CD4-positive, CD25-positive, alpha-beta regulatory T cell (primary cell): ENCODE results near the gene NOA1. TPM values are rescaled to one million over a fixed set of nuclear protein-coding genes. Genes with fewer than 3 reads are reported as not detected.
"Not testable (repeated sequence)": the region's sequence is repeated elsewhere in the genome, so short reads cannot be mapped to it uniquely, and the experiment has no call there.

Source experiments
- ATAC-seq, 2 donors: fragments of 150-1000 bp; cut with Tn5 transposase; one replicate each; pipeline ENCODE4 v1.10.0; 2021; ENCODE audit warnings: low read depth in 2 of 2, moderate number of reproducible peaks in 2 of 2, moderate library complexity in 1 of 2
- DNase-seq, 3 donors: peaks; one replicate each; pipeline versions ENCODE4 v3.0.0 to v3.0.0-alpha.2; 2012 to 2022; ENCODE audit warnings: mixed read lengths in 1 of 3
- H3K27ac ChIP-seq: one replicate; pipeline ENCODE4 v1.7.0; 2013; ENCODE audit warnings: mild to moderate bottlenecking, low read length; ENCODE audit not compliant: insufficient read depth, poor library complexity, severe bottlenecking
- H3K27me3 ChIP-seq: one replicate; pipeline ENCODE4 v1.7.0; 2013; ENCODE audit warnings: low read length; ENCODE audit not compliant: control insufficient read depth, insufficient read depth
- H3K36me3 ChIP-seq: one replicate; pipeline ENCODE4 v1.7.0; 2013; ENCODE audit warnings: mild to moderate bottlenecking, low read length, moderate library complexity; ENCODE audit not compliant: control insufficient read depth, insufficient read depth
- H3K4me1 ChIP-seq: 2 replicates; pipeline ENCODE4 v1.7.0; 2013; ENCODE audit warnings: mild to moderate bottlenecking, low read length; ENCODE audit not compliant: insufficient read depth, control insufficient read depth, poor library complexity, severe bottlenecking
- H3K4me3 ChIP-seq: one replicate; pipeline ENCODE4 v1.7.0; 2013; ENCODE audit warnings: low read depth, mild to moderate bottlenecking, low read length, moderate library complexity
- H3K9me3 ChIP-seq, 2 experiments: 1 replicate in 1 of 2; 2 replicates in 1 of 2; pipeline ENCODE4 v1.7.0; 2013; ENCODE audit warnings: low read length in 2 of 2, mild to moderate bottlenecking in 1 of 2, moderate library complexity in 1 of 2; ENCODE audit not compliant: control insufficient read depth in 2 of 2
- H3K27ac Mint-ChIP-seq, 3 donors: one replicate each; pipeline ENCODE4 v1.8.0; 2020 to 2022; ENCODE audit warnings: mild to moderate bottlenecking in 3 of 3, mixed read lengths in 3 of 3, moderate library complexity in 2 of 3
- H3K27me3 Mint-ChIP-seq: one replicate; pipeline ENCODE4 v1.8.0; 2022; ENCODE audit warnings: mild to moderate bottlenecking, mixed read lengths
- H3K36me3 Mint-ChIP-seq: one replicate; pipeline ENCODE4 v1.8.0; 2020; ENCODE audit warnings: mixed read lengths
- H3K4me1 Mint-ChIP-seq, 4 donors: one replicate each; pipeline ENCODE4 v1.8.0; 2020 to 2022; ENCODE audit warnings: mixed read lengths in 4 of 4, mild to moderate bottlenecking in 1 of 4
- H3K4me3 Mint-ChIP-seq, 4 donors: one replicate each; pipeline ENCODE4 v1.8.0; 2020 to 2022; ENCODE audit warnings: mild to moderate bottlenecking in 4 of 4, mixed read lengths in 4 of 4, moderate library complexity in 3 of 4
- H3K9me3 Mint-ChIP-seq, 7 donors: one replicate each; pipeline ENCODE4 v1.8.0; 2020 to 2022; ENCODE audit warnings: mixed read lengths in 7 of 7, mild to moderate bottlenecking in 3 of 7, moderate library complexity in 2 of 7
- polyA plus RNA-seq, 4 donors: library from polyadenylated mRNA; unstranded; fragments of 300-500 nt; fragmentation: Illumina TruSeq; gene quantifications; one replicate each; pipeline ENCODE4 v1.2.3, GENCODE V29; 2021
- total RNA-seq: library from RNA; stranded (reverse); gene quantifications from one replicate; pipeline ENCODE4 v1.2.3, GENCODE V29; 2022

NOA1 gene
- total and polyA plus RNA-seq, 5 donors from 2014 or later, result 19.7 to 27.7 (median 27.4) TPM

DNA sequence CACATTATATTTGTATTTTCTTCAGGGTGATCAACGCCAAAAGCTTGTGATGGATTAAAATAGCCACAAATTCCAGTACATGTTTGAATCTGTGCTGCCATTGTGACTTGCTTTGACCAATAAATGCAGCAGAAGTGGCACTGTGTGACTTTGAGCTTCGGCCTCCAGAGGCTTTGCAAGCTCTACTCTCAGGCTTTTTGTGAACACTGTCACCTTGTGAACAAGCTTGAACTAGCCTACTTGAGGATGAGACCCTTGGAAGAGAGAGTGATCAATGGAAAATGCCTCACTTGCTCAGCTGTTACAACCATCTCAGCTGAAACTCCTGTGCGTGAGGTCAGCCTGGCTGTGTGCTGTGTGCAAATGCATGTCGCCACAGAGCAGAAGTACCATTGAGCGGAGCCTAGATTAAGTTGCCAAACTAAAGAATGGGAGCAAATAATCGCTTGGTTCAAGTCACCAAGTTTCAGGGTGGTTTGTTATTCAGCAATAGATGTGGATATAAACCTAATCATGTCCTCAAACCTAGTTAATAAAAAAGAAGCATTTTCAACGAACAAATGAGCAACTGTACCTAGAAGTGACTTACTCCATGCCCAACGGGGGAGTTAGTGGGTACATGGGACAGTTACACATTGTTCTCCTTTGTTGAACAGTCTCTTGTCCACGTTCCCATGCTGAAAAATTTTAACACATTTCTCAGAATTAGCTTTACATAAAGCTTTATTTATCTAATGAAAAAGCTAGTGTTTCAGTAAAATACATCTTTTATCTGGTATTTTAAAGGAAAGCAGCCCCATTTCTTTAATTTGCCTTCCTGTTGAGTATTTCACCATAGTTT is 23.5 kb downstream of the NOA1 start:
- H3K4me3 ChIP-seq, result no peak overlapping the region
- H3K27me3 ChIP-seq, result no peaks in the 10 kb centered on the region

DNA sequence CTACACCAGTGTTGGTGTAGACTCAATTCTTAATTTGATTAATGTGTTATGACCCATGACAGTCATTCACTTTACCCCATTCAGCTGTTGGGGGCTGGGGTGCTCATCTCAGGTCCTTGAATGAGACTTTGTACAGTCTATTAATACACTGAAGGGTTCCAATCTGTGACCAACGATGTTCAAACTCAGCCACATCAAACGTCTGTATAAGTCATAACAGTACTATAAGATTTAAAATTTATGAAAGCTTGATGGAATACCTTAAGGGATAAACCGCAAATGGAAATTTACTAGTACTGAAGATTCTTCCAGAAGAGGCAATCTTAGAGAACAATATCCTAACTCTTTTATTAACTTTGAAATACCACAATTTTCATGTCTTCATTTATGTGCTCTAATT is 36.0 kb downstream of the NOA1 start:
- H3K4me1 ChIP-seq, result no peaks in the 10 kb centered on the region
- Mint-ChIP-seq H3K4me1 (peaks cover 0 to 9% (median 3%) of the 10 kb centered on the region in 4 donors), H3K9me3 (no peaks in the 10 kb centered on the region), H3K27me3 (no peaks in the 10 kb centered on the region), H3K4me3 (no peak overlapping the region), H3K27ac (no peak overlapping the region), H3K36me3 (peaks cover 15% of the 10 kb centered on the region)
- H3K27ac ChIP-seq, result no peak overlapping the region
- H3K36me3 ChIP-seq, result peaks cover 17% of the 10 kb centered on the region
- DNase-seq (no peak), ATAC-seq (no peak)
- no peaks in the 10 kb centered on the region for H3K9me3 ChIP-seq
- H3K4me3 ChIP-seq, result no peak overlapping the region
- H3K27me3 ChIP-seq, result no peaks in the 10 kb centered on the region

More for the DNA sequence above, 23.5 kb downstream of the NOA1 start:
- ATAC-seq (no peak), DNase-seq (no peak)
- no peaks in the 10 kb centered on the region for H3K4me1 ChIP-seq
- Mint-ChIP-seq H3K27ac (no peak overlapping the region), H3K4me1 (no peaks in the 10 kb centered on the region), H3K9me3 (no peaks in the 10 kb centered on the region), H3K27me3 (no peaks in the 10 kb centered on the region), H3K4me3 (no peak overlapping the region), H3K36me3 (no peaks in the 10 kb centered on the region)
- H3K36me3 ChIP-seq, result no peaks in the 10 kb centered on the region
- no peaks in the 10 kb centered on the region for H3K9me3 ChIP-seq
- no peak overlapping the region for H3K27ac ChIP-seq

DNA sequence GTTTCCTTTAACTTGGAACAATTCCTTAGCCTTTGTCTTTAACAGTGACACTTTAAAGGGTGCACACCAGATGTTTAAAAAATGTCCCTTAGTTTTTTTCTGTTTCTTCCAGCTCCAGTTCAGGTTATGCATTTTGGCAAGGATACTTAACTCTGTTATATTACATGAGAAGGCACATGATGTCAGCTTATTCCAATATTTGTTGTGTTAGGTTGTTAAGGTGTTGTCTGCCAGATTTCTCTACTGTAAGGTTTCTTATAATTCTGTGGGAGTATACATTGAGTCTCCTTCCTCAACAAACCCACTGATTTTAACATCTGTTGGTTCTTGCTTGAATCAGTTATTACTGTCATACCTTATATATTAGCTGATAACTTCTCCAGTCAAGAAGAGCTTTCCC is 36.4 kb downstream of the NOA1 start:
- Histone ChIP-seq H3K27ac (no peak overlapping the region), H3K27me3 (no peaks in the 10 kb centered on the region), H3K4me3 (no peak overlapping the region), H3K4me1 (no peaks in the 10 kb centered on the region), H3K9me3 (no peaks in the 10 kb centered on the region), H3K36me3 (peaks cover 18% of the 10 kb centered on the region)
- Mint-ChIP-seq H3K9me3 (no peaks in the 10 kb centered on the region), H3K27ac (no peak overlapping the region), H3K4me3 (no peak overlapping the region), H3K4me1 (peaks cover 0 to 9% (median 3%) of the 10 kb centered on the region in 4 donors), H3K36me3 (peaks cover 15% of the 10 kb centered on the region), H3K27me3 (no peaks in the 10 kb centered on the region)
- DNase-seq, result no peak
- no peak for ATAC-seq

DNA sequence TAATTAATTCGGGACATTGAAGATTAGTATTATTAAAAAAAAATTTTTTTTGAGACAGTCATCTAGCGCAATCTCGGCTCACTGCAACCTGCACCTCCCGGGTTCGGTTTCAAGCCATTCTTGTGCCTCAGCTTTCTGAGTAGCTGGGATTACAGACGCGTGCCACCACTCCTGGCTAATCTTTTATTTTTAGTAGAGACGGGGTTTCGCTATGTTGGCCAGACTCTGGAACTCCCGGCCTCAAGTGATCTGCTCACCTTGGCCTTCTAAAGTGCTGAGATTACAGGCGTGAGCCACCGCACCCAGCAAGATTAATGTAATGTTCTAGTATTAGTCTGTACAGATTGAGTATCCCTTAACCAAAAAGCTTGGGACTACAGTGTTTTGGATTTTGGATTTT is 37.0 kb downstream of the NOA1 start:
- H3K4me3 Mint-ChIP-seq, result no peak overlapping the region
- Histone ChIP-seq H3K4me1 (no peaks in the 10 kb centered on the region), H3K9me3 (no peaks in the 10 kb centered on the region)

DNA sequence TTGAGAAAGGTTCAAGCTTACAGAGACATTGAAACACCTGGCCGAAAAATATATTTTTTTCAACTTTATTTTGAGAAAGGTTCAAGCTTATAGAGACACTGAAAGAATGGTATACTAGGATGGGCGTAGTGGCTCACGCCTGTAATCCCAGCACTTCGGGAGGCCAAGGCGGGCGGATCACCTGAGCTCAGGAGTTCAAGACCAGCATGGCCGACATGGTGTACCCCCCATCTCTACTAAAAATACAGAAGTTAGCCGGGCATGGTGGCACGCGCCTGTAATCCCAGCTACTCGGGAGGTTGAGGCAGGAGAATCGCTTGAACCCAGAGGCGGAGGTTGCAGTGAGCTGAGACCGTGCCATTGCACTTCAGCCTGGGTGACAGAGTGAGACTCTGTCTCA is 37.6 kb downstream of the NOA1 start:
- not testable (repeated sequence) for H3K4me3 Mint-ChIP-seq, H3K27ac Mint-ChIP-seq, ATAC-seq, H3K4me1 Mint-ChIP-seq, H3K27me3 ChIP-seq, DNase-seq, H3K9me3 ChIP-seq, H3K27ac ChIP-seq, H3K4me1 ChIP-seq, H3K27me3 Mint-ChIP-seq, H3K4me3 ChIP-seq, H3K9me3 Mint-ChIP-seq
- H3K36me3 Mint-ChIP-seq, result peaks cover 20% of the 10 kb centered on the region
- H3K36me3 ChIP-seq, result peaks cover 18% of the 10 kb centered on the region

More for the DNA sequence above, 37.0 kb downstream of the NOA1 start:
- Mint-ChIP-seq H3K27me3 (no peaks in the 10 kb centered on the region), H3K9me3 (no peaks in the 10 kb centered on the region), H3K4me1 (peaks cover 2 to 9% (median 5%) of the 10 kb centered on the region in 4 donors), H3K27ac (no peak overlapping the region), H3K36me3 (peaks cover 16% of the 10 kb centered on the region)
- Histone ChIP-seq H3K27me3 (no peaks in the 10 kb centered on the region), H3K4me3 (no peak overlapping the region), H3K36me3 (peaks cover 18% of the 10 kb centered on the region), H3K27ac (no peak overlapping the region)
- DNase-seq (no peak), ATAC-seq (no peak)

DNA sequence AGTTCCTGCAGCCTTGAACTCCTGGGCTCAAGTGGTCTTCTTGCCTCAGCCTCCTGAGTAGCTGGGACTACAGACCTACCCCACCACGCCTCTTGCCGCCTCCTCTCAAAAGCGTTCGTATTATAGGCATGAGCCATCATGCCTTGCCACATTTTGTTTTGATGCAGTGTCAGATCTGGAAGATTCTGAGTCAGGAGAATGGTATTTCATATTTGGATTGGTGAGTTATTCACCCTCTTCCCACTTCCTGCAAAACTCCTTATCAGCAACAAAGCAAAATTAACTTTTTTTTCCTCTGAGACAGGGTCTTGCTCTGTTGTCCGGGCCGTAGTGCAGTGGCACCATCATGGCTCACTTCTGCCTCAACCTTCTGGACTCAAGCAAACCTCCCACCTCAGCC is 40.1 kb downstream of the NOA1 start:
- Histone ChIP-seq H3K27me3 (no peaks in the 10 kb centered on the region), H3K27ac (no peak overlapping the region), H3K9me3 (no peaks in the 10 kb centered on the region), H3K4me1 (no peaks in the 10 kb centered on the region), H3K36me3 (peaks cover 26% of the 10 kb centered on the region), H3K4me3 (no peak overlapping the region)
- DNase-seq (no peak), ATAC-seq (no peak)
- peak overlapping the region in 1 of 3 donors; percentile 43 for H3K27ac Mint-ChIP-seq
- no peaks in the 10 kb centered on the region for H3K27me3 Mint-ChIP-seq
- no peak overlapping the region for H3K4me3 Mint-ChIP-seq
- H3K36me3 Mint-ChIP-seq, result peaks cover 29% of the 10 kb centered on the region
- peaks cover 15 to 22% (median 19%) of the 10 kb centered on the region in 4 donors for H3K4me1 Mint-ChIP-seq
- no peaks in the 10 kb centered on the region for H3K9me3 Mint-ChIP-seq

DNA sequence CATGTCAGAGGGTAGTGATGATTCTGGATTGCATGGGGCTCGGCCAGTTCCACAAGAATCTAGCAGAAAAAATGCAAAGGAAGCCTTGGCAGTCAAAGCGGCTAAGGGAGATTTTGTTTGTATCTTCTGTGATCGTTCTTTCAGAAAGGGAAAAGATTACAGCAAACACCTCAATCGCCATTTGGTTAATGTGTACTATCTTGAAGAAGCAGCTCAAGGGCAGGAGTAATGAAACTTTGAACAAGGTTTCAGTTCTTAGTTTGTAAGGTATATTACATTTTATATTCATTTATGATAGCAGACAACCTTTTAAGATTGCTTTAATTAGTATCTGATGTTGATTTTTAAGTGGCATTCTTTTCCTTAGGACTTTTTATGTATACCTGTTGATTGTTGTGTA is 45.5 kb downstream of the NOA1 start:
- Mint-ChIP-seq H3K27me3 (no peaks in the 10 kb centered on the region), H3K36me3 (peaks cover 41% of the 10 kb centered on the region), H3K9me3 (peaks cover 0 to 1% (median 0%) of the 10 kb centered on the region in 7 donors), H3K27ac (peak overlapping the region in 1 of 3 donors; percentile 74), H3K4me1 (peaks cover 24 to 49% (median 39%) of the 10 kb centered on the region in 4 donors), H3K4me3 (no peak overlapping the region)
- DNase-seq (no peak), ATAC-seq (no peak)
- no peaks in the 10 kb centered on the region for H3K27me3 ChIP-seq
- H3K4me3 ChIP-seq, result no peak overlapping the region
- H3K36me3 ChIP-seq, result peaks cover 39% of the 10 kb centered on the region
- H3K9me3 ChIP-seq, result no peaks in the 10 kb centered on the region
- H3K27ac ChIP-seq, result no peak overlapping the region
- no peaks in the 10 kb centered on the region for H3K4me1 ChIP-seq

DNA sequence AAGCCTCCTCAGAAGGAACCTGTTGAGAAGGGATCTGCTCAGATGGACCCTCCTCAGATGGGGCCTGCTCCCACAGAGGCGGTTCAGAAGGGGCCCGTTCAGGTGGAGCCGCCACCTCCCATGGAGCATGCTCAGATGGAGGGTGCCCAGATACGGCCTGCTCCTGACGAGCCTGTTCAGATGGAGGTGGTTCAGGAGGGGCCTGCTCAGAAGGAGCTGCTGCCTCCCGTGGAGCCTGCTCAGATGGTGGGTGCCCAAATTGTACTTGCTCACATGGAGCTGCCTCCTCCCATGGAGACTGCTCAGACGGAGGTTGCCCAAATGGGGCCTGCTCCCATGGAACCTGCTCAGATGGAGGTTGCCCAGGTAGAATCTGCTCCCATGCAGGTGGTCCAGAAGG is 46.8 kb downstream of the NOA1 start:
- no peaks in the 10 kb centered on the region for H3K4me1 ChIP-seq
- peaks cover 41% of the 10 kb centered on the region for H3K36me3 Mint-ChIP-seq
- H3K27ac Mint-ChIP-seq, result peak overlapping the region in 1 of 3 donors; percentile 78
- no peak overlapping the region for H3K4me3 ChIP-seq
- no peak overlapping the region for H3K4me3 Mint-ChIP-seq
- DNase-seq, result no peak
- peaks cover 0 to 1% (median 0%) of the 10 kb centered on the region in 7 donors for H3K9me3 Mint-ChIP-seq
- no peaks in the 10 kb centered on the region for H3K27me3 ChIP-seq
- ATAC-seq, result no peak
- peaks cover 36% of the 10 kb centered on the region for H3K36me3 ChIP-seq
- H3K9me3 ChIP-seq, result no peaks in the 10 kb centered on the region
- H3K4me1 Mint-ChIP-seq, result peaks cover 24 to 49% (median 39%) of the 10 kb centered on the region in 4 donors
- no peaks in the 10 kb centered on the region for H3K27me3 Mint-ChIP-seq
- no peak overlapping the region for H3K27ac ChIP-seq
